SU-DHL-6 (cell line): ENCODE data around the gene PALB2.

Experiments used
- CTCF ChIP-seq: fragments of 200-600 bp; sonication (generic); IDR thresholded peaks from one replicate; pipeline ENCODE4 v1.5.1; 2017; ENCODE audit warnings: antibody characterized with exemption, mild to moderate bottlenecking, low read length, moderate library complexity; ENCODE audit not compliant: insufficient read depth, poor library complexity, severe bottlenecking
- EZH2phosphoT487 ChIP-seq: fragments of 200-600 bp; sonication (generic), shearing (Covaris generic); conservative IDR thresholded peaks from 2 replicates; pipeline ENCODE4 v1.6.1; 2018; ENCODE audit warnings: mild to moderate bottlenecking, antibody characterized with exemption, low read length, moderate library complexity, mixed read lengths

GRCh38 chr16:23607726-23608125 is 33.4 kb downstream of the PALB2 start:
- no peak for TF ChIP-seq CTCF
- no peak for TF ChIP-seq EZH2phosphoT487
